KMS-11 (cell line): ENCODE measurements around the gene PPHLN1.

ENCODE experiments used
- H2AFZ ChIP-seq: fragments of 200-600 bp; sonication (generic); 2 replicates; pipeline ENCODE4 v1.6.1; 2016; ENCODE audit warnings: antibody characterized with exemption, mixed run types, low read depth
- H3K27ac ChIP-seq: fragments of 200-600 bp; sonication (generic); 2 replicates; pipeline ENCODE4 v1.6.1; 2016; ENCODE audit warnings: mild to moderate bottlenecking, mixed run types
- H3K27me3 ChIP-seq: fragments of 200-600 bp; sonication (generic); 2 replicates; pipeline ENCODE4 v1.6.1; 2017; ENCODE audit warnings: mild to moderate bottlenecking, low read depth, mixed run types, moderate library complexity; ENCODE audit not compliant: insufficient read depth
- H3K36me3 ChIP-seq: fragments of 200-600 bp; sonication (generic); 2 replicates; pipeline ENCODE4 v1.6.1; 2017; ENCODE audit warnings: mild to moderate bottlenecking, mixed run types; ENCODE audit not compliant: insufficient read depth
- H3K4me1 ChIP-seq: fragments of 200-600 bp; sonication (generic); 2 replicates; pipeline ENCODE4 v1.6.1; 2016; ENCODE audit warnings: mild to moderate bottlenecking, low read depth, mixed run types; ENCODE audit not compliant: poor library complexity, severe bottlenecking
- H3K4me2 ChIP-seq: fragments of 200-600 bp; sonication (generic); 2 replicates; pipeline ENCODE4 v1.7.0; 2016; ENCODE audit warnings: mild to moderate bottlenecking, mixed run types
- H3K4me3 ChIP-seq: fragments of 200-600 bp; sonication (generic); IDR thresholded peaks from 2 replicates; pipeline ENCODE4 v1.6.1; 2017; ENCODE audit warnings: low read depth, low read length, mixed read lengths; ENCODE audit not compliant: insufficient read depth
- H3K79me2 ChIP-seq: fragments of 200-600 bp; sonication (generic); 2 replicates; pipeline ENCODE4 v1.6.1; 2016; ENCODE audit warnings: low read depth, mixed run types; ENCODE audit not compliant: insufficient read depth
- H3K9ac ChIP-seq: fragments of 200-600 bp; sonication (generic); 2 replicates; pipeline ENCODE4 v1.6.1; 2016; ENCODE audit warnings: mild to moderate bottlenecking, mixed run types
- H4K20me1 ChIP-seq: fragments of 200-600 bp; sonication (generic); 2 replicates; pipeline ENCODE4 v1.6.1; 2016; ENCODE audit warnings: mild to moderate bottlenecking, mixed run types; ENCODE audit not compliant: insufficient read depth
- TF ChIP-seq, protein P1 (sequence below): fragments of 200-600 bp; sonication (generic); conservative IDR thresholded peaks from 2 replicates; pipeline ENCODE4 v1.6.1; 2017; ENCODE audit warnings: low read depth, mild to moderate bottlenecking, antibody characterized with exemption, low read length, moderate library complexity, mixed read lengths

Gene PPHLN1

DNA sequence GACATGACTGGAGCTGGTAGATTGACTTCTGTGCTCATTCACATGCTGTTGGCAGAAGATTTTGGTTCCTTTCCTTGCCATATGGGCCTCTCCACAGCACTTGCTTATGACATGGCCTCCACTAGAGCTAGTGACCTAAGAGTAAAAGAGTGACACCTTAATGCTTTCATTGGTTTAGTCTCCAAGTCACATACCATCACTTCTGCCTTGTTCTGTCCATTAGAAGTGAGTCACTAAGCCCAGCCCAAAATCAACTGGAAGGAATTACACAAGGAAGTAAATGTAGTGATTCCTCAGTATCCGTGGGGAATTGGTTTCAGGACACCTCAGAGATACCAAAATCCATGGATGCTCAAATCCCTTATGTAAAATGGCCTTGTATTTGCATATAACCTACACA, 81.3 kb downstream of the PPHLN1 start:
- Histone ChIP-seq H3K4me1 (peaks cover 3% of the 10 kb centered on the region), H3K27ac (no peak overlapping the region), H3K79me2 (no peaks in the 10 kb centered on the region), H3K4me3 (no peak overlapping the region), H2AFZ (no peak overlapping the region), H3K9ac (no peak overlapping the region), H3K36me3 (no peaks in the 10 kb centered on the region), H3K27me3 (no peaks in the 10 kb centered on the region), H3K4me2 (no peak overlapping the region), H4K20me1 (no peaks in the 10 kb centered on the region)
- TF ChIP-seq, protein P1, sequence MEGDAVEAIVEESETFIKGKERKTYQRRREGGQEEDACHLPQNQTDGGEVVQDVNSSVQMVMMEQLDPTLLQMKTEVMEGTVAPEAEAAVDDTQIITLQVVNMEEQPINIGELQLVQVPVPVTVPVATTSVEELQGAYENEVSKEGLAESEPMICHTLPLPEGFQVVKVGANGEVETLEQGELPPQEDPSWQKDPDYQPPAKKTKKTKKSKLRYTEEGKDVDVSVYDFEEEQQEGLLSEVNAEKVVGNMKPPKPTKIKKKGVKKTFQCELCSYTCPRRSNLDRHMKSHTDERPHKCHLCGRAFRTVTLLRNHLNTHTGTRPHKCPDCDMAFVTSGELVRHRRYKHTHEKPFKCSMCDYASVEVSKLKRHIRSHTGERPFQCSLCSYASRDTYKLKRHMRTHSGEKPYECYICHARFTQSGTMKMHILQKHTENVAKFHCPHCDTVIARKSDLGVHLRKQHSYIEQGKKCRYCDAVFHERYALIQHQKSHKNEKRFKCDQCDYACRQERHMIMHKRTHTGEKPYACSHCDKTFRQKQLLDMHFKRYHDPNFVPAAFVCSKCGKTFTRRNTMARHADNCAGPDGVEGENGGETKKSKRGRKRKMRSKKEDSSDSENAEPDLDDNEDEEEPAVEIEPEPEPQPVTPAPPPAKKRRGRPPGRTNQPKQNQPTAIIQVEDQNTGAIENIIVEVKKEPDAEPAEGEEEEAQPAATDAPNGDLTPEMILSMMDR, result no peak

DNA sequence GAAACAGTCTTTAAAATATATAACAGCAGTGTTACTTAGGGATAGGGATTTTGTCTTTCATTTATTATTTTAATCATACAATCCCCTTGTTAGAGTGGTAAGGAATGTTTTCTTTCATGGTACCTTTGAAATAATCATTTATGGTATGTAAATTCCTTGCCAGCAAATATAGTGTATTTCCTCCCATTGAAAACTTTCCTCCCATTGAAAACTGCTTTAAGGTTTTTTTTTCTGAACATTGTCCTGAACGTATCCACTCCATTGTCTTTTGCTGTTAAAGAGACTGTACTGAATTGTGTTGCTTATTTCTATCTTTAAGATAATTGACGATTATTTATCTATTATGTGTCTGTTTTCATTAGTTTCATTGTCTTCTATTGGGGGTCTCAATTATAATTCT, 83.5 kb downstream of the PPHLN1 start:
- Histone ChIP-seq H3K4me3 (no peak overlapping the region), H3K79me2 (no peaks in the 10 kb centered on the region; the same call in 1 of the 2 replicates), H3K4me2 (no peak overlapping the region), H3K4me1 (peaks cover 3% of the 10 kb centered on the region), H3K36me3 (no peaks in the 10 kb centered on the region), H2AFZ (no peak overlapping the region), H4K20me1 (no peaks in the 10 kb centered on the region), H3K9ac (no peak overlapping the region), H3K27ac (no peak overlapping the region), H3K27me3 (no peaks in the 10 kb centered on the region)
- TF ChIP-seq, protein P1, result no peak

GRCh38 chr12:42410340-42410739, 84.4 kb downstream of the PPHLN1 start:
- Histone ChIP-seq H3K27me3 (no peaks in the 10 kb centered on the region), H4K20me1 (no peaks in the 10 kb centered on the region), H3K4me2 (no peak overlapping the region), H3K4me3 (no peak overlapping the region), H2AFZ (no peak overlapping the region), H3K4me1 (peaks cover 3% of the 10 kb centered on the region), H3K27ac (no peak overlapping the region), H3K79me2 (no peaks in the 10 kb centered on the region; the same call in 1 of the 2 replicates), H3K36me3 (no peaks in the 10 kb centered on the region), H3K9ac (no peak overlapping the region)
- TF ChIP-seq, protein P1, result no peak

GRCh38 chr12:42420395-42420794, 94.4 kb downstream of the PPHLN1 start:
- Histone ChIP-seq H3K9ac (no peak overlapping the region), H3K79me2 (no peaks in the 10 kb centered on the region), H3K27ac (no peak overlapping the region)

More at GRCh38 chr12:42420395-42420794, 94.4 kb downstream of the PPHLN1 start:
- H3K27me3 ChIP-seq, result no peaks in the 10 kb centered on the region
- H3K4me2 ChIP-seq, result no peak overlapping the region
- H3K4me3 ChIP-seq, result no peak overlapping the region
- no peaks in the 10 kb centered on the region for H3K36me3 ChIP-seq
- no peak overlapping the region for H2AFZ ChIP-seq
- TF ChIP-seq, protein P1, result no peak
- no peaks in the 10 kb centered on the region for H4K20me1 ChIP-seq
- H3K4me1 ChIP-seq, result no peaks in the 10 kb centered on the region
